Middle frontal gyrus (tissue), 1 donor: ENCODE data around the gene WDR90.
"Not testable (repeated sequence)": the region's sequence is repeated elsewhere in the genome, so short reads cannot be mapped to it uniquely, and the experiment has no call there.

Experiments
- DNase-seq: peaks from one replicate; pipeline ENCODE4 v3.0.0-alpha.2; 2015; ENCODE audit warnings: low spot score; ENCODE audit errors: extremely low spot score

Gene WDR90

DNA sequence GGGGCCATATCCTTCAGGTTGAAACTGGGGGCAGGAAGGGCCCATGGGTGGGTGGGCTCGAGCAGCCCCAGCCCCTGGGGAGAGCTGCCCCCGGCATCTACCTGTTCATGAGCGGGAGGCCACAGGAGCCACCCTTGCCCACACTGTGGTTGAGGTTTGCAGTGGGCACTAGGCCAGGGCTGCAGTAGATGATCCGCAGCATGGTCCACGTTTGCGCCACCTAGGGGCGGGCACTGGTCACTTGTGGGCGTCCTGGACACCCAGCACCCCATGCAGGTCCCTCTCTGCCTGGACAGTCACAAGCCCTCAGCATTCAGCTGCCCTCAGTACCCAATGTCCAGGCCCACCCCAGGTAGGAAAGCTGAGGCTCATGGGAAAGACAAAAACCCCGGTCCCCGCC, 36.8 kb downstream of the WDR90 start:
- DNase-seq = no peak

DNA sequence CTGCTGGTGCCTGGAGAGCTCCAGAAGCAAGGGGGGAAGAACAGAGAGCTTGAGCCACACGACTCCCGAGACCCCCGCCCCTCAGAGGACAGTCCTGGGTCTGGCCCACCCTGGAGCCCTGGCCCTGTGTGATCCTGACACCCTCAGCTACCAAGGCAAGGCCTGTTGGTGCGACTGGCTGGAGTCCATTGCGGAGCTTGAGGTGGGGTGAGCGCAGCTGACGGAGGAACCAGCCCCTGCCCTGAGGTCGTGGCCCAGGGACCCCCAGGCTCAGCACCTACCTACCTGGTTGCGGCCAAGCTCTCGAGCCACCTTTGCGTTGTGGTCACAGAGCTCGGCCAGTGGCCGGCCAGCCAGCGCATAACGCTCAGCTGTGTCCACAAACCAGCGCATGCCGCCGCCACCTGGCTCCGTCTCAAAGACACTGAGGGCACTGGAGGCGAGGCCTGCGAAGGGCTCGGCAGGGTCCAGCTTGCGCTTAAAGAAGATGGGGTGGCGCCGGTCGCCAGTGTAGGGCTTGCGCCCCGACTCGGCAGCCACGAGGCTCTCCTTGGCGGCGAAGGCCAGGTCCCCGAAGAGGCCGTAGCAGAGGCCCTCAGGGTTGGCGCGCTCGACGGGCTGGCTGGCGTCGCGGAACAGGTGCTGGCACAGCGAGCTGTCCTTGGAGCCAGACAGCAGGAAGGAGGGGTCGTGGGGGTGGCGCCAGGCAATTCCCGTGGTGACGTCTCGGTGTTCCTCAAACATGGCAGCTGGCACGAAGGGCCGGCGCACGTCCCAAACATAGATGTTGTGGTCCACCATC, 37.5 kb downstream of the WDR90 start:
- no peak for DNase-seq

DNA sequence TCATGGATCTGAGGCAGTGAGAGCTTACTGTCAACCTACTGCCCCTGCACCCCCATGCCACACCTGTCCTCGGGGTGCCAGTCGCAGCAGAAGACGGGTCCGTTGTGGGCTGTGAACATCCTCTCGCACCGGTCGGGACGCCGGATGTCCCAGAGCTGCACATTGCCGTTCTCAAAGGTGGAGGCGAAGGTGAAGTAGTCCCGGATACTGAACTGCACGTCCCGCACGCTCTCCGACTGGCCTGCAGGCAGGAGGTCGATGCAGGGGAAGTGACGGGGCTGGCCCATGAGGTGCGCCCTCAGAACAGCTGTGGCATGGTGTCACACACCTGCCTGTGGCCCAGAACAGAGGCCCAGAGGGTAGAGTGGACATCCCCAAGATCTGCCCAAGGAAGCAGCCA, 38.3 kb downstream of the WDR90 start:
- no peak for DNase-seq

- DNase-seq = no peak
Observed at GRCh38 chr16:689175-689897, 40.2 kb downstream of the WDR90 start.

DNA sequence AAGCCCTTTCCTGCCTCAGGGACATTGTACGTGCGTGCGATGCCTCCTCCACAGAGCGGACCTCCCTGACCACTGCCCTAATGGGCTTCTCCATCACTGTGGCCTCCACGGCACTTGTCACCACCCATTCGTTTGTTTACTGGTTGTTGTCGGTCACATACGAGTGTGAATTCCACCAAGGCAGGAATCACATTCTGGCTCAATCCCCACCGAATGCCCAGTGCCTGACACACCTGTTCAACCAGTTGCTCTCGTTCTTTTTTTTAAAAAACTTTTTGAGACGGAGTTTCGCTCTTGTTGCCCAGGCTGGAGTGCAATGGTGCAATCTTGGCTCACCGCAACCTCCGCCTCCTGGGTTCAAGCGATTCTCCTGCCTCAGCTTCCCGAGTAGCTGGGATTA, 42.1 kb downstream of the WDR90 start:
- DNase-seq = not testable (repeated sequence)

DNA sequence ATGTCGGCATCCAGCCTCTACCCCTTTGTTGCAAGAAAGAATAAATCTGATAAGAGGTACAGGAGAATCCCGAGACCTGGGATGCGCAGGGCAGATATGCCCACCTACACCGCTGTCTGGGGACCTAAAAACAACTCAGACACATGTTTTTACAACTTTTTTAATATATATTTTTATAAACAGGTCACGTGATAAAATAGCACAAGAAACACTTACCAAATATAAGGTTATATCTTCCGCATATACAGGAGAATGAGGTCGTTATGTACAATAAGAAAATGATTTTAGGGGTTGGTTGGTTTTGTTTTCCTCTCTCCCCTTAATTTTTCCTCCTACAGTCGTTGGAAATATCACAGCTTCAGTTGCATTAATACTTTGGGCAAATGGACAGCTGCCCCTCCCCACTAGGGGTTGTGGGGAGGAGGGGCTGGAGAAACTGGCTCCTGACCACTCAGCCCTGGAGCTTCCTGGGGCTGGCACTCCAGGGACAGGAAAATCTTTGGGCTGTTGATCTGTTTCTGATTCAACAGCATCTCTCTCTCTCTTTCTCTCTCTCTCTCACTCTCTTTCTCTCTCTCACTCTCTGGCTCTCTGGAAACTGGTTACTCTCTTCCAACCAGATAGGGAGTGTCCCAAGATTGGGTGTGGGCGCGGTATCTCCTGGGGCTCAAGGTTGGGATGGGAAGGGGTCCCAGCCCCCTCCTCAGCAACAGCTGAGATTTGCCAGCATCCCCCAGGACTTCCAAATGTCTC, 43.4 kb downstream of the WDR90 start:
- no peak for DNase-seq

DNA sequence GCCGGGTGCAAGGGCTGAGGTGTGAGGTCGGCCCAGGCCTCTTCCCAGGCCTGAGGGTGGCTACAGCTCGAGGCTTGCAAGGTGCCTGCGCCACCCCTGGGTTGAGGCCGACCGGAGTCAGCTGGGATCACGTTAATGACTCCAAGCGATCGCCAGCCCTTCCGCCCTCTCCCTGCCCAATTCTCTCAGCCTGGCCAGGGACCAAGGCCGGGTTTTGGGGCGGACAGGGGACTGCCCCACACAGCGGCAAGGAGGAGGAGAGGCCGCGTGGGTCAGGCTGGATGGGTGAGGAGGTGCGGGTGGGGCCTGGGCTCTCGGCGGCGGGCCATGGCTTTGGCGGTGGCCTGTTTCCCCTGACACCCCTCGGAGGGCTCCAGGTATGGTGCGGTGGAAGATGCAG, 44.2 kb downstream of the WDR90 start:
- no peak for DNase-seq

DNA sequence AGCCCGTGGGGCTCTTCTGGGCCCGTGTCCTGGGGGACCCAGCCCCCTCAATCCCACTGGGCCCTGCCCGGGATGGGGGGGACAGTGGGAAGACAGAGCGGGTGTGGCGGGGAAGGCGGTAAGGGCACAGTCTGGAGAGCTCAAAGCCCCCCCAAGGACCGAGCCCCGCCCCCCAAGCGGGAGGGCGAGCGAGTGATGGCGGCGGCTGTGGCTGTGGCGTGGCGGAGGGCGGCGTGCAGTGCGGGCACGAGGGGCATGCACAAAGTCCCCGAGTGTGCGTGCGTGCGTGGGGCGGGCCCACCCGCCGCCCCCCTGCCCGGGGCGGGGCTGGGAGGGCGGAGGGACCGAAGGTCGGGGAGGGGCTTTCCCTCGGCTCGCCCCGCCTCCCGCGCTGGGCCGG, 44.6 kb downstream of the WDR90 start:
- DNase-seq = no peak

DNA sequence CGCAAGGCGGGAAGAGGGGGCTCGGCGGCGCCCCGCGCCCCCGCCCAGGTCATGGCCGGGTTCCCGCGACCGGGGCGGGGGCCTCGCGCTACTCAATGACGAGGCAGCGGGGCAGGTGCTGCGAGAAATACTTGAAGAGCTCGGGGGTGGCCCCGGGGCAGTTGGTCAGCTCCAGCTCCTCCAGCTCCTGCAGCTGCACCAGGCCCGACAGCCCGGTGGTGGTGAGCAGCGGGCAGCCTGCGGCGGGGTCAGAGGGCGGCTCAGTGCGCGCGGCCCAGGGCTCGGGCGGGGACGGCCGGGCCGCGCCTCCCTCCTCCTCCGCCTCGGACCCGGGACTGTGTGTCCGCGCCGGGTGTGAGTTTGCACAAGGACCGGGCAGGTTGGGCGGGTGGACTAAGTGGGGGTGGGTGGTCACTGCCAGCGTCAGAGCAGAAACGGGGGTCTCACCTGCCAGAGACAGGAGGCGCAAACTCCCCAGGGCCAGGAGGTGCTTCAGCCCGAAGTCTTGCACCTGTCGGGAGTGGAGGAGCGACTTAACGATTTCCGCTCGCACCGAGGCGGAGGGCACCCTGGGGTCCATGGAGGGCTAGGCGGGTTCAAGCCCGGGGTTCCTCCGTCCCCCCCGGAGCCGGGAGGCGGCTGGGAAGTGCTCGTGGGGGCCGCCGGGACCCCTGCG, 45.2 kb downstream of the WDR90 start:
- DNase-seq = no peak

- DNase-seq = no peak
Observed at GRCh38 chr16:694863-695354, 45.7 kb downstream of the WDR90 start.

- DNase-seq = no peak
Observed at GRCh38 chr16:695355-696089, 46.4 kb downstream of the WDR90 start.

DNA sequence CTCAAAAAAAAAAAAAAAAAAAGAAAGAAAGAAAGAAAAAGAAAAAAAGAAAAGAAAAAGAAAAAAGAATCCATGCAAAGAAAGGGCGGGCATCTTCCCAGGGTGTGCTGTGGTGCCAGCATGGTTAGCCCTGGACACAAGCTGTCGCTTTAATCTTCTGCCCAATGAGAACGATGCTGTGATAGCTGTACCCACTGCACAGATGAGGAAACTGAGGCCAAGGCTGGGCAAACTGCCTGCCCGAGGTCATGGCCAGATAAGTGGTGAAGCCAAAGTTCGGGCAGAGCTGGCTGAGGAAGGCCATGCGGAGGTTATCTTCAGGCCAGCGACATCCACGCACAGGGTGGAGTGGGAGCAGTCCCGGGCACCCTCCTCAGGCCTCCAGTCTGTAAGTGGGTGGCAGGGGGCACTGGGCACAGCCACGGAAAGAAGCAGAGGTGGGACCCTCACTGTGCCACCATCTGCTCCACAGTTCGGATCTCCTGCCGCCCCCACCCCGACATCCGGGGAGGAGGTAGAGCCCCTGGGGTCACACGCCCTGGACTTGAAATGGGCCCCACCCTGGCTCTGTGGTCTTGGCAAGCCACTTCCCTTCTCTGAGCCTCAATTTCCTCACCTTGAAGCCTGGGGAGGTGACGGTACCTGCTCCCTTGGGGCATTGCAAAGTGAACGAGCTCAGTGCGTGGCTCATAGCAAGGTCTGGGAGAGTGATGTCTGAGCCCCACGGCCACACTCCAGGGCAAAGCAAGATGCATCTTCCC, 49.9 kb downstream of the WDR90 start:
- no peak for DNase-seq

- DNase-seq = no peak
Observed at GRCh38 chr16:700684-701584, 51.8 kb downstream of the WDR90 start.

DNA sequence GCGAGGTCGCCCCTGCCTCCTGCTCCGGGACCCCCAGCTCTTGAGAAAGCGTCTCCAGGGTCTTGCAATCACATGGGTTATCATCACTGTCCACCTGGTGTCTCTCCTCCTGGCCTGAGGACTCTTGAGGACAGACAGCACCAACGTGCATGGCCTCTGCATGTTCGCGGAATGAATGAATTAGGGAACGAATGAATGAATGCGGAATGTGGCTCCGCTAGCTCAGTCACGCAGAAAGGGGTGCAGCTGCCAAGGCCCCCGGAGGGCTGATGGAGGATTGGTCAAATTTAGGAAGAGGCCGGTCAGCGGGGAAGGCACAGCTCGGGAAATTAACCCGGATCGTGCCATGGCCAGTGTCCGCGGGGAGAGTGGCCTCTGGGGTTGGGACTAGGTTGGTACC, 53.2 kb downstream of the WDR90 start:
- DNase-seq = no peak

- no peak for DNase-seq
Observed at GRCh38 chr16:703406-703805, 54.2 kb downstream of the WDR90 start.

DNA sequence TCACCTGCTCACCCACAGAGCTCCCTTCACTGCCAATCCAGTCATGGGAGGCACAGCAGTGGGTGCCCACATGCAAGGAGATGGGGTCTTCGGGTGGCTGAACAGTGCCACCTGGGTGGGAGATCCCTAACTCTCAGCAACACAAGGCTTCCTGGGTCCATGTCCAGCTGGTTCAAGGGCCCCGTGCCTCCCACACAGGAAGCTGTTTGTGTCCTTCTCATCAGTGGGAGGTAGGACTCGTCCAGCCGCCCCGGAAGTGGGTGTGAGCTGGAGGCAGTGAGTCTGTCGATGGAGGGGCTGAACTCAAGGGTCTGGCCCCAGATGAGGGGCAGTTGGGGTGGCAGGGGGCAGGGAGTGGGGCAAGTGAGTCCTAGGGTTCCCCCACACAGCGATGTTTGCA, 54.9 kb downstream of the WDR90 start:
- DNase-seq = no peak

GRCh38 chr16:704552-705380, 55.6 kb downstream of the WDR90 start:
- DNase-seq = no peak
